Esophagus squamous epithelium (tissue), 4 donors: Measurements from ENCODE around the gene GLI2.

Source experiments
- CTCF ChIP-seq, 6 experiments: fragments of 450-650 bp in 4 of 6; fragments of 200-600 bp in 2 of 6; sonication (generic) in 2 of 6; IDR thresholded peaks; one replicate each; pipeline ENCODE4 v1.5.1; 2016 to 2019; ENCODE audit warnings: antibody characterized with exemption in 6 of 6, mild to moderate bottlenecking in 4 of 6, moderate library complexity in 4 of 6
- POLR2A ChIP-seq, 4 donors: fragments of 450-650 bp; IDR thresholded peaks; one replicate each; pipeline ENCODE4 v1.6.1; 2017; ENCODE audit warnings: antibody characterized with exemption in 4 of 4, mild to moderate bottlenecking in 4 of 4, moderate library complexity in 3 of 4

DNA sequence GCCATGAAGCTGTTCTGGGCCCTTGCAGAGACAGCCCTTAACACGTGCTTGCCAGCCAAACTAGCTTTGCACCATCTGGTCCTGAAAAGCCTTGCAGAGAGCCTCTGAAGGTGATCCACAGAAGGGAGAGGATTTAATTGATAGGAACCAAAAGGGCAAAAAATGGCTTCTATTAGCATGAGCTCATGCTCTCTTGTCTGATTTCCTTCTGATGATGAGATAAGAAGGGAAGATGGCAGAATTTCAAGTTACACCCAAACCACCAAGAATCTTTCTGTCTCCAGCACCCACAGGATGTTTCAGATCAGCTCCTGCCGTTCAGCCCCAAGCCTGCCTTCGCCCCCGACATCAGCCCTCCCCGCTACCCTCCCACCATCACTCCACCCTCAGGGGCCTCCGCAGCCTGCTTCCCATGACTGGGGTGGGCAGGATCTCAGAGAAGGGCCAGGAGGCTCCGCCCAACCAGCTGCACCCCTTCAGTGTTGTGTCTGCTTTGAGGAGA is 23.4 kb upstream of the GLI2 start:
- TF ChIP-seq CTCF (IDR thresholded peaks at IDR 0.05) (no peak), POLR2A (IDR thresholded peaks at IDR 0.05) (no peak)
